Activated CD8-positive, alpha-beta memory T cell treated with anti-CD3 and anti-CD28 coated beads, Interleukin-2, amount 10 ng/mL, durations not matched to agents 7 days and 5 days (primary cell): ENCODE data around the gene OMP. TPM values are rescaled to one million over a fixed set of nuclear protein-coding genes. Genes with fewer than 3 reads are reported as not detected.

Source experiments
- ATAC-seq: fragments of 150-1000 bp; cut with Tn5 transposase; one replicate; pipeline ENCODE4 v1.10.0; 2021; ENCODE audit warnings: moderate library complexity
- CTCF ChIA-PET: fragments of 350-600 bp; sonication (Branson Sonifier 250); formaldehyde crosslinking; loops from one replicate; lab custom pipeline; 2021; ENCODE audit warnings: antibody characterized with exemption; lab: Charles Lee
- DNase-seq: peaks from one replicate; pipeline ENCODE4 v3.0.0-alpha.2; 2020
- H3K27ac Mint-ChIP-seq: one replicate; pipeline ENCODE4 v1.8.0; 2021; ENCODE audit warnings: mild to moderate bottlenecking, mixed read lengths
- H3K27me3 Mint-ChIP-seq: one replicate; pipeline ENCODE4 v1.8.0; 2021; ENCODE audit warnings: mixed read lengths
- H3K36me3 Mint-ChIP-seq: one replicate; pipeline ENCODE4 v1.8.0; 2021; ENCODE audit warnings: mild to moderate bottlenecking, mixed read lengths
- H3K4me1 Mint-ChIP-seq: one replicate; pipeline ENCODE4 v1.8.0; 2021; ENCODE audit warnings: mixed read lengths
- H3K4me3 Mint-ChIP-seq: one replicate; pipeline ENCODE4 v1.8.0; 2021; ENCODE audit warnings: mild to moderate bottlenecking, moderate library complexity, mixed read lengths
- H3K9me3 Mint-ChIP-seq: one replicate; pipeline ENCODE4 v1.8.0; 2022; ENCODE audit warnings: low read depth, mixed read lengths
- total RNA-seq, 2 experiments: library from RNA; stranded (reverse); gene quantifications; one replicate each; pipeline ENCODE4 v1.2.3, GENCODE V29; 2021

Gene OMP
- total RNA-seq, 2 experiments from 2014 or later = not detected

- CTCF ChIA-PET = interaction anchor here (0.8 to 2.7 kb wide), 2 partner anchors 20 to 48 kb away, joined by 3 to 23 read pairs; partner anchors contain the start of gene MYO7A
- no peak overlapping the region for H3K4me3 Mint-ChIP-seq
- H3K27me3 Mint-ChIP-seq = peaks cover 46% of the 10 kb centered on the region
- ATAC-seq = no peak
- H3K27ac Mint-ChIP-seq = no peak overlapping the region
- H3K4me1 Mint-ChIP-seq = peaks cover 41% of the 10 kb centered on the region
- no peak for DNase-seq
- H3K9me3 Mint-ChIP-seq = no peaks in the 10 kb centered on the region
- H3K36me3 Mint-ChIP-seq = no peaks in the 10 kb centered on the region
These were observed 44.3 kb downstream of the OMP start for GRCh38 chr11:77147036-77147315.

- Mint-ChIP-seq H3K4me1 (peaks cover 41% of the 10 kb centered on the region), H3K27me3 (peaks cover 45% of the 10 kb centered on the region), H3K4me3 (peak overlapping the region; percentile 30), H3K9me3 (no peaks in the 10 kb centered on the region), H3K27ac (no peak overlapping the region), H3K36me3 (no peaks in the 10 kb centered on the region)
- ATAC-seq (peak; percentile 61), DNase-seq (peak; percentile 73)
- CTCF ChIA-PET = interaction anchor here (2.7 kb wide), 1 partner anchor 20 kb away, joined by 23 read pairs; the partner anchor contains the start of gene MYO7A
These were observed 45.2 kb downstream of the OMP start for GRCh38 chr11:77147668-77148321.

- DNase-seq = no peak
- peaks cover 40% of the 10 kb centered on the region for H3K27me3 Mint-ChIP-seq
- no peak overlapping the region for H3K4me3 Mint-ChIP-seq
- no peak for ATAC-seq
- H3K9me3 Mint-ChIP-seq = no peaks in the 10 kb centered on the region
- peaks cover 50% of the 10 kb centered on the region for H3K4me1 Mint-ChIP-seq
- CTCF ChIA-PET = interaction anchor here (2.0 to 4.2 kb wide), 2 partner anchors 22 to 38 kb away, joined by 6 to 21 read pairs; partner anchors contain the start of gene MYO7A
- no peak overlapping the region for H3K27ac Mint-ChIP-seq
- H3K36me3 Mint-ChIP-seq = no peaks in the 10 kb centered on the region
These were observed 46.5 kb downstream of the OMP start for GRCh38 chr11:77148963-77149715.

- no peak overlapping the region for H3K27ac Mint-ChIP-seq
These were observed 47.2 kb downstream of the OMP start for GRCh38 chr11:77149716-77150392.

GRCh38 chr11:77150836-77151235 lies 48.2 kb downstream of the OMP start:
- CTCF ChIA-PET = interaction anchor here (1.0 to 4.2 kb wide), 3 partner anchors 24 to 232 kb away, joined by 3 to 21 read pairs (median 6); partner anchors contain the start of gene MYO7A

More at GRCh38 chr11:77149716-77150392, 47.2 kb downstream of the OMP start:
- Mint-ChIP-seq H3K4me3 (no peak overlapping the region), H3K36me3 (no peaks in the 10 kb centered on the region), H3K9me3 (no peaks in the 10 kb centered on the region), H3K4me1 (peaks cover 55% of the 10 kb centered on the region), H3K27me3 (peaks cover 39% of the 10 kb centered on the region)
- DNase-seq (no peak), ATAC-seq (no peak)
- CTCF ChIA-PET = interaction anchor here (0.6 to 4.2 kb wide), 3 partner anchors 23 to 1112 kb away, joined by 3 to 21 read pairs (median 6); partner anchors contain the start of gene MYO7A

GRCh38 chr11:77151804-77152509 lies 49.3 kb downstream of the OMP start:
- CTCF ChIA-PET = interaction anchor here (1.0 to 4.2 kb wide), 3 partner anchors 25 to 233 kb away, joined by 3 to 21 read pairs (median 5); partner anchors contain the start of gene MYO7A
- Mint-ChIP-seq H3K27ac (peak overlapping the region; percentile 76), H3K27me3 (peaks cover 35% of the 10 kb centered on the region), H3K4me1 (peaks cover 64% of the 10 kb centered on the region), H3K9me3 (no peaks in the 10 kb centered on the region), H3K4me3 (no peak overlapping the region), H3K36me3 (no peaks in the 10 kb centered on the region)
- ATAC-seq (peak; percentile 66), DNase-seq (peak; percentile 90)

More at GRCh38 chr11:77150836-77151235, 48.2 kb downstream of the OMP start:
- DNase-seq (no peak), ATAC-seq (no peak)
- peaks cover 63% of the 10 kb centered on the region for H3K4me1 Mint-ChIP-seq
- H3K4me3 Mint-ChIP-seq = no peak overlapping the region
- no peaks in the 10 kb centered on the region for H3K9me3 Mint-ChIP-seq
- H3K27me3 Mint-ChIP-seq = peaks cover 40% of the 10 kb centered on the region
- H3K27ac Mint-ChIP-seq = no peak overlapping the region
- no peaks in the 10 kb centered on the region for H3K36me3 Mint-ChIP-seq

GRCh38 chr11:77152846-77153245 lies 50.2 kb downstream of the OMP start:
- no peaks in the 10 kb centered on the region for H3K9me3 Mint-ChIP-seq
- ATAC-seq = no peak
- peaks cover 56% of the 10 kb centered on the region for H3K4me1 Mint-ChIP-seq
- DNase-seq = no peak
- H3K27me3 Mint-ChIP-seq = peaks cover 27% of the 10 kb centered on the region
- CTCF ChIA-PET = interaction anchor here (0.9 to 2.5 kb wide), 3 partner anchors 25 to 35 kb away, joined by 3 to 21 read pairs (median 5); partner anchors contain the start of gene MYO7A
- H3K4me3 Mint-ChIP-seq = no peak overlapping the region
- no peaks in the 10 kb centered on the region for H3K36me3 Mint-ChIP-seq
- H3K27ac Mint-ChIP-seq = peak overlapping the region; percentile 4

Other genes with a start within 250 kb of the OMP start
- gene ACER3, start 241.9 kb upstream of the OMP start, total RNA-seq = 10 to 100 TPM; 11.0 to 13.3 TPM
- not detected for gene B3GNT6, start 68.4 kb upstream of the OMP start, total RNA-seq
- gene CAPN5, start 35.9 kb upstream of the OMP start, total RNA-seq = under 1 TPM; 0.20 to 0.28 TPM
- gene MYO7A, start 25.4 kb downstream of the OMP start, total RNA-seq = under 1 TPM; 0.23 to 0.28 TPM
- not detected for gene GDPD4, start 198.8 kb downstream of the OMP start, total RNA-seq